ENCODE measurements around the gene LY6G6C. TPM values are rescaled to one million over a fixed set of nuclear protein-coding genes. Genes with fewer than 3 reads are reported as not detected.

Gene LY6G6C, protein sequence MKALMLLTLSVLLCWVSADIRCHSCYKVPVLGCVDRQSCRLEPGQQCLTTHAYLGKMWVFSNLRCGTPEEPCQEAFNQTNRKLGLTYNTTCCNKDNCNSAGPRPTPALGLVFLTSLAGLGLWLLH
- not detected for total RNA-seq
- polyA plus RNA-seq = 1 to 10 TPM in 2 of 3 donors, under 1 TPM in 1; 0.07 to 1.2 (median 1.2) TPM

- H3K9me3 ChIP-seq = no peaks in the 10 kb centered on the region
- DNase-seq = no peak
- TF ChIP-seq EP300 (IDR thresholded peaks at IDR 0.05) = no peak
- no peak for TF ChIP-seq CTCF (IDR thresholded peaks at IDR 0.05)
- no peak for TF ChIP-seq POLR2AphosphoS5 (IDR thresholded peaks at IDR 0.05)
- no peak for TF ChIP-seq POLR2A (IDR thresholded peaks at IDR 0.05)
- peaks cover 0 to 11% (median 4%) of the 10 kb centered on the region in 4 donors for H3K36me3 ChIP-seq
- WGBS, 2 donors = 84 to 91% methylated on average over 4 of the region's 4 CpGs
- no peaks in the 10 kb centered on the region for H3K4me1 ChIP-seq
- H3K27ac ChIP-seq = no peak within 1 kb of the TSS
- no peaks in the 10 kb centered on the region for H3K27me3 ChIP-seq
- intact Hi-C loops (cut with DNase I) = no loop called here
- H3K4me3 ChIP-seq = no peak within 1 kb of the TSS
Measured at GRCh38 chr6:31721351-31722020, at the start of gene LY6G6C. Gene LY6G6C, minus strand, starts transcription at chr6:31721746. Its CDS starts 67 bp downstream, at chr6:31721679.

- 30 to 69% methylated on average over 2 of the region's 2 CpGs for WGBS, 2 donors
- H3K36me3 ChIP-seq = no peaks in the 10 kb centered on the region
- no peak overlapping the region for H3K27ac ChIP-seq
- intact Hi-C loops (cut with DNase I) = no loop called here
- TF ChIP-seq CTCF (IDR thresholded peaks at IDR 0.05) (no peak), POLR2AphosphoS5 (IDR thresholded peaks at IDR 0.05) (no peak)
- H3K4me3 ChIP-seq = no peak overlapping the region
- peaks cover 0 to 9% (median 7%) of the 10 kb centered on the region in 4 donors for H3K4me1 ChIP-seq
- peaks cover 0 to 9% (median under 1%) of the 10 kb centered on the region in 3 donors for H3K27me3 ChIP-seq
- no peaks in the 10 kb centered on the region for H3K9me3 ChIP-seq
- DNase-seq = no peak
Measured at GRCh38 chr6:31770860-31771259, 49.3 kb upstream of the LY6G6C start.

- peaks cover 0 to 14% (median 3%) of the 10 kb centered on the region in 3 donors for H3K27me3 ChIP-seq
- DNase-seq = peak; percentile 80
- H3K36me3 ChIP-seq = no peaks in the 10 kb centered on the region
- H3K4me3 ChIP-seq = no peak overlapping the region
- H3K9me3 ChIP-seq = no peaks in the 10 kb centered on the region
- peaks cover 0 to 10% (median 7%) of the 10 kb centered on the region in 4 donors for H3K4me1 ChIP-seq
- TF ChIP-seq EP300 (IDR thresholded peaks at IDR 0.05) (no peak), CTCF (IDR thresholded peaks at IDR 0.05) (peak; percentile 32 to 83 (median 70))
- intact Hi-C loops (cut with DNase I) = loop anchor here (1.0 kb wide), 1 partner anchor 90 kb away; no protein-coding TSS in a partner anchor
- H3K27ac ChIP-seq = no peak overlapping the region
- 27 to 56% methylated on average over 12 of the region's 12 CpGs for WGBS, 2 donors
Measured at GRCh38 chr6:31769684-31770371, 48.3 kb upstream of the LY6G6C start.

GRCh38 chr6:31768363-31769257 lies 47.1 kb upstream of the LY6G6C start:
- no peak for DNase-seq
- Histone ChIP-seq H3K4me3 (no peak overlapping the region), H3K27ac (no peak overlapping the region), H3K36me3 (no peaks in the 10 kb centered on the region), H3K4me1 (peaks cover 0 to 10% (median 7%) of the 10 kb centered on the region in 4 donors), H3K9me3 (no peaks in the 10 kb centered on the region), H3K27me3 (peaks cover 0 to 14% (median 3%) of the 10 kb centered on the region in 3 donors)
- intact Hi-C loops (cut with DNase I) = loop anchor here (1.0 kb wide), 1 partner anchor 88 kb away; no protein-coding TSS in a partner anchor
- TF ChIP-seq CTCF (IDR thresholded peaks at IDR 0.05) = no peak
- no peak for TF ChIP-seq EP300 (IDR thresholded peaks at IDR 0.05)
- 91% methylated on average over 18 of the region's 18 CpGs for WGBS, 2 donors

Data from sigmoid colon (tissue), 7 donors.